K562 (cell line): ENCODE data around the gene TLNRD1. TPM values are rescaled to one million over a fixed set of nuclear protein-coding genes. Genes with fewer than 3 reads are reported as not detected.

Source experiments
- ASH1L ChIP-seq: fragments of 450-650 bp; IDR thresholded peaks from 2 replicates; pipeline ENCODE4 v1.6.1; 2018; ENCODE audit warnings: borderline replicate concordance, mild to moderate bottlenecking, low read depth; ENCODE audit not compliant: partially characterized antibody
- CHD2 ChIP-seq: IDR thresholded peaks from 2 replicates; pipeline ENCODE4 v1.6.1; 2011; ENCODE audit warnings: low read depth, low read length
- CREM ChIP-seq: IDR thresholded peaks from 2 replicates; pipeline ENCODE4 v1.6.1; 2014; ENCODE audit warnings: antibody characterized with exemption, low read depth
- E2F1 ChIP-seq: sonication (generic); formaldehyde crosslinking; IDR thresholded peaks from 2 replicates; pipeline ENCODE4 v1.8.1; 2023; ENCODE audit warnings: mild to moderate bottlenecking, missing genetic modification reagents, moderate library complexity
- HLTF ChIP-seq: fragments of 450-650 bp; IDR thresholded peaks from 2 replicates; pipeline ENCODE4 v1.6.1; 2016
- IFI16 ChIP-seq: fragments of 250-450 bp; sonication (Bioruptor Pico); IDR thresholded peaks from 2 replicates; pipeline ENCODE4 v2.1.2; 2022; ENCODE audit warnings: mild to moderate bottlenecking, inconsistent platforms
- NFE2L1 ChIP-seq: fragments of 450-650 bp; IDR thresholded peaks from 2 replicates; pipeline ENCODE4 v1.6.1; 2016; ENCODE audit warnings: missing genetic modification characterization, low read depth, mild to moderate bottlenecking, missing compliant biosample characterization, moderate library complexity, borderline replicate concordance
- PYGO2 ChIP-seq: fragments of 450-650 bp; IDR thresholded peaks from 2 replicates; pipeline ENCODE4 v1.6.1; 2016; ENCODE audit warnings: mild to moderate bottlenecking, missing genetic modification characterization, moderate library complexity, missing compliant biosample characterization
- RCOR1 ChIP-seq, 2 experiments: IDR thresholded peaks; 2 replicates each; pipeline ENCODE4 v1.6.1; 2012; ENCODE audit warnings: low read depth in 2 of 2, low read length in 2 of 2, borderline replicate concordance in 1 of 2, improper control_type of control experiment in 1 of 2
- SRSF7 ChIP-seq: fragments of 200-400 bp; formaldehyde crosslinking; optimal IDR thresholded peaks from 2 replicates; pipeline ENCODE3; 2017; ENCODE audit warnings: mild to moderate bottlenecking, low read depth, low read length
- TRIM24 ChIP-seq, 2 experiments: fragments of 450-650 bp; IDR thresholded peaks; 2 replicates each; pipeline ENCODE4 v1.6.1; 2016
- ZNF507 ChIP-seq: conservative IDR thresholded peaks from 2 replicates; pipeline ENCODE4 v1.6.1; 2017; ENCODE audit warnings: missing genetic modification characterization, missing compliant biosample characterization
- ZNF717 ChIP-seq: fragments of 250-450 bp; sonication (Bioruptor Pico); IDR thresholded peaks from 2 replicates; pipeline ENCODE4 v1.5.0; 2021
- ZNF79 ChIP-seq: fragments of 250-450 bp; sonication (Bioruptor Pico); IDR thresholded peaks from 2 replicates; pipeline ENCODE4 v1.4.0; 2020; ENCODE audit warnings: low read depth, mild to moderate bottlenecking, moderate library complexity
- polyA plus RNA-seq, 8 experiments: library from polyadenylated mRNA; depleted of rRNA in 4 of 8; stranded (reverse) in 5 of 8; unstranded in 3 of 8; fragments of >200 nt; fragmentation: Nextera tagmentation in 2 of 8; fragmentation: Illumina TruSeq in 1 of 8; extraction: Ambion mirVana in 2 of 8; extraction: Trizol in 1 of 8; gene quantifications; 2 replicates each; pipeline versions ENCODE4 v1.2.1 to v1.2.3, GENCODE V29; 2011 to 2014; ENCODE audit warnings: inconsistent platforms in 1 of 8, missing spikeins in 1 of 8
- total RNA-seq, 7 experiments: library from RNA; depleted of rRNA in 6 of 7; stranded (reverse); fragments of >200 nt in 6 of 7; fragmentation: Illumina TruSeq in 2 of 7; extraction: Trizol in 2 of 7; gene quantifications; 2 replicates each; pipeline versions ENCODE4 v1.2.1 to v1.2.3, GENCODE V29; 2011 to 2021; ENCODE audit warnings: low replicate concordance in 1 of 7
- TF ChIP-seq, protein P1 (sequence below): fragments of 250-450 bp; sonication (Bioruptor Pico); IDR thresholded peaks from 2 replicates; pipeline ENCODE4 v1.4.0; 2020; ENCODE audit warnings: mild to moderate bottlenecking, moderate library complexity, borderline replicate concordance
- TF ChIP-seq, protein P2 (sequence below): fragments of 450-650 bp; formaldehyde crosslinking; IDR thresholded peaks from 2 replicates; pipeline ENCODE4 v1.4.0; 2020; ENCODE audit warnings: mild to moderate bottlenecking, mixed read lengths
- TF ChIP-seq, protein P3 (sequence below): fragments of 250-450 bp; sonication (Bioruptor Pico); IDR thresholded peaks from 2 replicates; pipeline ENCODE4 v1.5.0; 2021; ENCODE audit warnings: mild to moderate bottlenecking, borderline replicate concordance
- TF ChIP-seq, protein P4 (sequence below): IDR thresholded peaks from 2 replicates; pipeline ENCODE4 v1.6.1; 2014; ENCODE audit warnings: antibody characterized with exemption

TLNRD1 gene
- total and polyA plus RNA-seq, 9 of the 15 experiments (the other 6 are each of a cell fraction or from before 2014, with no cell fraction given) = 1.1 to 33.1 (median 5.7) TPM

- TF ChIP-seq E2F1 (CRISPR knock-in tag) (no peak), ZNF79 (CRISPR knock-in tag) (no peak), NFE2L1 (tag) (no peak), RCOR1 (IDR thresholded peaks at IDR 0.05; ENCODE audit: borderline replicate concordance in 1 of 2, low read depth in 2 of 2, low read length in 2 of 2) (no peak; a peak in 1 of 4 replicates), IFI16 (no peak), CREM (peak; percentile 55), TRIM24 (IDR thresholded peaks at IDR 0.05) (no peak), ZNF507 (no peak), ZNF717 (CRISPR knock-in tag) (no peak), HLTF (no peak), SRSF7 (no peak), ASH1L (no peak), PYGO2 (tag) (no peak), CHD2 (no peak)
- TF ChIP-seq, protein P1, sequence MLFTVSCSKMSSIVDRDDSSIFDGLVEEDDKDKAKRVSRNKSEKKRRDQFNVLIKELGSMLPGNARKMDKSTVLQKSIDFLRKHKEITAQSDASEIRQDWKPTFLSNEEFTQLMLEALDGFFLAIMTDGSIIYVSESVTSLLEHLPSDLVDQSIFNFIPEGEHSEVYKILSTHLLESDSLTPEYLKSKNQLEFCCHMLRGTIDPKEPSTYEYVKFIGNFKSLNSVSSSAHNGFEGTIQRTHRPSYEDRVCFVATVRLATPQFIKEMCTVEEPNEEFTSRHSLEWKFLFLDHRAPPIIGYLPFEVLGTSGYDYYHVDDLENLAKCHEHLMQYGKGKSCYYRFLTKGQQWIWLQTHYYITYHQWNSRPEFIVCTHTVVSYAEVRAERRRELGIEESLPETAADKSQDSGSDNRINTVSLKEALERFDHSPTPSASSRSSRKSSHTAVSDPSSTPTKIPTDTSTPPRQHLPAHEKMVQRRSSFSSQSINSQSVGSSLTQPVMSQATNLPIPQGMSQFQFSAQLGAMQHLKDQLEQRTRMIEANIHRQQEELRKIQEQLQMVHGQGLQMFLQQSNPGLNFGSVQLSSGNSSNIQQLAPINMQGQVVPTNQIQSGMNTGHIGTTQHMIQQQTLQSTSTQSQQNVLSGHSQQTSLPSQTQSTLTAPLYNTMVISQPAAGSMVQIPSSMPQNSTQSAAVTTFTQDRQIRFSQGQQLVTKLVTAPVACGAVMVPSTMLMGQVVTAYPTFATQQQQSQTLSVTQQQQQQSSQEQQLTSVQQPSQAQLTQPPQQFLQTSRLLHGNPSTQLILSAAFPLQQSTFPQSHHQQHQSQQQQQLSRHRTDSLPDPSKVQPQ (CRISPR knock-in tag) = no peak
- TF ChIP-seq, protein P2, sequence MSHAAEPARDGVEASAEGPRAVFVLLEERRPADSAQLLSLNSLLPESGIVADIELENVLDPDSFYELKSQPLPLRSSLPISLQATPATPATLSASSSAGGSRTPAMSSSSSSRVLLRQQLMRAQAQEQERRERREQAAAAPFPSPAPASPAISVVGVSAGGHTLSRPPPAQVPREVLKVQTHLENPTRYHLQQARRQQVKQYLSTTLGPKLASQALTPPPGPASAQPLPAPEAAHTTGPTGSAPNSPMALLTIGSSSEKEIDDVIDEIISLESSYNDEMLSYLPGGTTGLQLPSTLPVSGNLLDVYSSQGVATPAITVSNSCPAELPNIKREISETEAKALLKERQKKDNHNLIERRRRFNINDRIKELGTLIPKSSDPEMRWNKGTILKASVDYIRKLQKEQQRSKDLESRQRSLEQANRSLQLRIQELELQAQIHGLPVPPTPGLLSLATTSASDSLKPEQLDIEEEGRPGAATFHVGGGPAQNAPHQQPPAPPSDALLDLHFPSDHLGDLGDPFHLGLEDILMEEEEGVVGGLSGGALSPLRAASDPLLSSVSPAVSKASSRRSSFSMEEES = no peak
- TF ChIP-seq, protein P3, sequence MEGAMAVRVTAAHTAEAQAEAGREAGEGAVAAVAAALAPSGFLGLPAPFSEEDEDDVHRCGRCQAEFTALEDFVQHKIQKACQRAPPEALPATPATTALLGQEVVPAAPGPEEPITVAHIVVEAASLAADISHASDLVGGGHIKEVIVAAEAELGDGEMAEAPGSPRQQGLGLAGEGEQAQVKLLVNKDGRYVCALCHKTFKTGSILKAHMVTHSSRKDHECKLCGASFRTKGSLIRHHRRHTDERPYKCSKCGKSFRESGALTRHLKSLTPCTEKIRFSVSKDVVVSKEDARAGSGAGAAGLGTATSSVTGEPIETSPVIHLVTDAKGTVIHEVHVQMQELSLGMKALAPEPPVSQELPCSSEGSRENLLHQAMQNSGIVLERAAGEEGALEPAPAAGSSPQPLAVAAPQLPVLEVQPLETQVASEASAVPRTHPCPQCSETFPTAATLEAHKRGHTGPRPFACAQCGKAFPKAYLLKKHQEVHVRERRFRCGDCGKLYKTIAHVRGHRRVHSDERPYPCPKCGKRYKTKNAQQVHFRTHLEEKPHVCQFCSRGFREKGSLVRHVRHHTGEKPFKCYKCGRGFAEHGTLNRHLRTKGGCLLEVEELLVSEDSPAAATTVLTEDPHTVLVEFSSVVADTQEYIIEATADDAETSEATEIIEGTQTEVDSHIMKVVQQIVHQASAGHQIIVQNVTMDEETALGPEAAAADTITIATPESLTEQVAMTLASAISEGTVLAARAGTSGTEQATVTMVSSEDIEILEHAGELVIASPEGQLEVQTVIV (CRISPR knock-in tag) = no peak
- TF ChIP-seq, protein P4, sequence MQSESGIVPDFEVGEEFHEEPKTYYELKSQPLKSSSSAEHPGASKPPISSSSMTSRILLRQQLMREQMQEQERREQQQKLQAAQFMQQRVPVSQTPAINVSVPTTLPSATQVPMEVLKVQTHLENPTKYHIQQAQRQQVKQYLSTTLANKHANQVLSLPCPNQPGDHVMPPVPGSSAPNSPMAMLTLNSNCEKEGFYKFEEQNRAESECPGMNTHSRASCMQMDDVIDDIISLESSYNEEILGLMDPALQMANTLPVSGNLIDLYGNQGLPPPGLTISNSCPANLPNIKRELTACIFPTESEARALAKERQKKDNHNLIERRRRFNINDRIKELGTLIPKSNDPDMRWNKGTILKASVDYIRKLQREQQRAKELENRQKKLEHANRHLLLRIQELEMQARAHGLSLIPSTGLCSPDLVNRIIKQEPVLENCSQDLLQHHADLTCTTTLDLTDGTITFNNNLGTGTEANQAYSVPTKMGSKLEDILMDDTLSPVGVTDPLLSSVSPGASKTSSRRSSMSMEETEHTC = no peak
These were observed 10.9 kb upstream of the TLNRD1 start, which contains the start of gene MESD (continued) for GRCh38 chr15:80989518-80990478.
